DMS 273 treated with DMSO at 0.1 percent for 48 hours (cell line): Measurements from ENCODE around the gene CAPZA1.
"Not testable (repeated sequence)": the region's sequence is repeated elsewhere in the genome, so short reads cannot be mapped to it uniquely, and the experiment has no call there.

Experiments used
- DNase-seq: peaks from one replicate; lab custom pipeline; 2025; lab: John Stamatoyannopoulos, UW

Gene CAPZA1

DNA sequence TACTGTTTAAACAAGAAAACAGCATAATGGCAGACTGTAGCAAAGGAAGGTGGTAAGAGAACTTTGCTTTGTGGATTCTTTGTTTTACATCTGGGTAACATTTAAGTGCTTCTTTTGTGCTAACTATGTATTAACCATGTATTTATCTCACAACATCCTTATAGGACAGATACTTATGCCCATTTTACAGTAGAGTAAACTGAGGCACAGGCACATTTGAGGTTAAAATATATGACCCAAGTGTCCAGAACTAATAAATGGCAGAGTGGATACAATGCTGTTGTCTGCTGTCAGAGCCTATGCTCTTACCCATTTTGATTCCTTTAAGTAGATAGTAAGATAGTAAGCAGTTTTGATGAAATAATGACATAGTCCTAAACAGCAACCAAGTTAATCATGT, 7.3 kb downstream of the CAPZA1 start:
- DNase-seq = no peak

DNA sequence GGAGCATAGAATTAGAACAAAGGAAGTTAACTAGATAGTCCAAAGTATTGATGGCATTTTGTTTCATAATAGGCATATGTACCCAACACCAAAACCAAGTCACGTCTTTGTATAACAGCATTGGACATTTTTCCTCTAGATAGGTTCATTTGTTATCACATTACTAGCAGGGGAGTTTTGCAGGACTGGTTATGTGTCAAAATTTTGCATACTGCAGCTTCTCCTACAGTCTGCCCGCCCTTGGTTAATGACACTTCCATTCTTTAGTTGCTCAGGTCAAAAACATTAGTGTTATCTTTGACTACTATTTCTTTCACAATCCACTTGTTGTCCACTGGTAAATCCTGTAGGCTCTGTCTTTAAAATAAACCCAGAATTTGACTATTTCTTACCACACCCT, 8.9 kb downstream of the CAPZA1 start:
- no peak for DNase-seq

DNA sequence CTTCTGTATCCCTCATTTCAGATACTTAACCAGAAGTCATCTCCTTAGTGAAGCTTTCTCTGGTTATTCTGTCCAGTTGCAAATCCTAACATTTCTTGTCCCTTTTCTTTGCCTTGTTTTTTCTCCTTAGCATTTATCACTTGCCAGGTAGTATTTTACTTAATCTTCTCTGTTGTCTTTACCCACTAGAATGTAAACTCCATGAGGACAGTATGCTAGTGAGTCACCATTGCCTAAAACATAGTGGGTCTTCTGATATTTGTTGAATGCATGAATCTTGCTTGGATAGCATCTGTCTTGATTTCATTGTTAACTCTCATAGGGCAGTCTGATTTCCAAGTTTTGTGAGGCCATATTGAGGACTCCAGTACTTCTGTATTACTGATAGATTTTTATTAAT, 9.6 kb downstream of the CAPZA1 start:
- no peak for DNase-seq

DNA sequence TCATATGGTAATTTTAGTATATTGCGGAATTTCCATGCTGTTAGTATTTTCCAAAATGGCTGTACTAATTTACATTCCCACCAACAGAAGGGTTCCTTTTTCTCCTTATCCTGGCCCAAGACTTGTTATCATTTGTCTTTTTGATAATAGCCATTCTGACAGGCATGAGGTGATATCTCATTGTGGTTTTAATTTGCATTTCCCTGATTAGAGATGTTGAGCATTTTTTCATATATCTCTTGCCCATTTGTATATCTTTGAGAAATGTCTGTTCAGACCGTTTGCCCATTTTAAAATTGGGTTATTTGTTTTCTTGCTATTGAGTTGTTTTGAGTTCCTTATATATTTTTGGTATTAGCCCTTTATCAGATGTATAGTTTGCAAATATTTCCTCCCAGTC, 14.0 kb downstream of the CAPZA1 start:
- DNase-seq = no peak

DNA sequence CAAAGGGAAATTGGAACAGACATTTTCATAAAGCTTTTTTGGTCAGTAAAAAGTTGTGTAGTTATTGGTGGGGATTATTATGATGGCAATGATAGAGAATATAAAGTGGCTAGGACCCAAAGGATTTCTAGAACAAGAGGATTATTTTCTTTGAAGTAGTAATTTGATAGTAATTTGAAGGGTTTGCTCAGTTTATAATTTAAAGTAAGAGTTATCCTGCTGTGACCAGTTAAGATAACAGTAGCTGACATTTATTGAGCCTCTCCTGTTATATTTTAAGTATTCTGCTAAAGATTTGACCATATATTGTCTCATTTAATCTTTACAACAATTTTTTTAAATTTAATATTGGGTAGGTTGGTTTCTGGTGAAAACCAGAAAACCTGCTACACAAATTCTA, 14.7 kb downstream of the CAPZA1 start:
- DNase-seq = no peak

DNA sequence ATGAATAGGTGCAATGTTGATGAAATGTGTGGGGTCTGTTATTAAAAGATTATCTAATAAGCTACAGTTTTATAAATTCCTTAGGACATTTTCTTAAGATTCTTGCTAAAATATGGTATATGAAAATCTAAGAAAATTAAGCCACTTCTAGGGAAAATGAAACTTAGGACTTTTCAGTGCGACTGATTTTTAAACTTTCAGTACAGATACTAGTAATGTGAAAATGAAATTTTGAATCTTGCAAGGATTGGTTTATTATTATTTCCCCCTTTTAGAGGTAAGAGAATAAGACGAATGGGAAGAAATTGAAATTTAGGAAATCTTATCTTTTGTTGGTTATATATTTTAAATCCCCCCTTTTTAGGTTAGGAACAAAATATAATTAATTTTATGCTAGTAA, 16.4 kb downstream of the CAPZA1 start:
- DNase-seq = no peak

DNA sequence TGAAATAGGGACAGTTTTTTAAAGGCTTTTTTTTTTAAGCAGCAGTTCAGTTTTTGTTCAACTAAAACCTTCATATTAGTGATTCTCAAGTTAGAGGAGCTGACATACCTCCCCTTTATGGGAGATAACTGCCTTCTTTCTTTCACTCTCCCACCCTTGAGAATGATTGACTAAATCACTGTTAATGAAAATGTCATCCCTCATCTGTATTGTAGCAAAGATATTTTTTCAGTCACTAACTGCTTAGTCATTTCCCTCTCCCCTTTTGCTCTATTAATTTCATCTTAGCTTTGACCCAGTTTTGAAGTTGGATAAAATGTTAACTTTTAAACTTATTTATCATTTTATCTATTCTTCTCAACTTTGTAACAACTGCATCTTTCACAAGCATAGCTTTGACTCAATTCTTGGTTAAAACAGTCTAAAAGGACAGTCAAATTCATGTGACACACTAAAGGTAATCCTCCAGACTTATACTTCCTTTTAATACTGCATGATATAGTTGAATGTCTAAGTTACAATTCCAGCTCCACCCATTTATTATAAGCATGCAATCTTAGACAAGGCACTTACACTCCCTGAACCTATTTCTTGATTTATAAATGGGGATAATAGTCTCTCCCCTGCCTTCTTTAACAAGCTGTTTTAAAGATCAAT, 17.1 kb downstream of the CAPZA1 start:
- DNase-seq = no peak

DNA sequence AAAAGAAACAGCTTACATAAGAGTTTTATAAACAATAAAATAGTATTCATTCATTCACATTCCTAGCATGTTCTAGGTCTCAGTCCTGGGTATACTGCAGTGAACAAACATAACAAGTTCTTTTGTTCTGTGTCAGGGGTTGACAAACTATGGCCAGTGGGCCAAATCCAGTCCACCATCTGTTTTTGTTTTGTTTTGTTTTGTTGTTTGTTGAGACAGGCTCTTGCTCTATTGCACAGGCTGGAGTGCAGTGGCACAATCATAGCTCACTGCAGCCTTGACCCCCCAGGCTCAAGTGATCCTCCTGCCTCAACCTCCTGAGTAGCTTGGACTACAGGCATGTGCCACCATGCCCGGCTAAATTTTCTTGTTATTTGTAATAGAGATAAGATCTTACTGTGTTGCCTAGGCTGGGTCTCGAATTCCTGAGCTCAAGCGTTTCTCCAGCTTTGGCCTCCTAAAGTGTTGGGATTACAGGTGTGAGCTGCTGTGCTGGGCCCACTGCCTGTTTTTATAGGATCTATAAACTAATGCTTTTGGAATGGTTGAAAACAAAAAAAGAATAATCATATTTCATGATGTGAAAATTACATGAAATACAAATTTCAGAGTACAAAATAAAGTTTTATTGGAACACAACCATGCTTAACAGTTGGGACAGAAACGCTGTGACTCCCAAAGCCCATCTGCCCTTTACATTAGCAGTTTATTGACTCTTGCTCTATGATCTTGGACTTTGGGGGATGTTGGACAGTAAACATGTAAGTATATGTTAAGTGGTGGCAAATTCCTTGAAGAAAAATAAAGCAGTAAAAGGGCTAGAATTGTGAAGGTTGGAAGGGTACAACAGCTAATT, 17.9 kb downstream of the CAPZA1 start:
- no peak for DNase-seq

DNA sequence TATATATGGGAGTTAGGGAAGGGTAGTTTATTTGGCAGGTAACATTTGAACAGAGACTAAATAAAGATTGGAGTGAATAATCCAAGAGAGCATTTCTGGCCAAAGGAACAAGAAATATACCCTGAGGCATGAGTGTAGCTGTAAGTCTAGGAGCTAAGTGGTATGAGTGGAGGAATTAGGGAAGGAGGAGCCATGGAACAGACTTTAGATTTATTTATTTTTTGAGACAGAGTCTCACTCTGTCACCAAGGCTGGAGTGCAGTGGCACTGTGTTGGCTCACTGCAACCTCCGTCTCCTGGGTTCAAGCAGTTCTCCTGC, 18.4 kb downstream of the CAPZA1 start:
- DNase-seq = no peak

DNA sequence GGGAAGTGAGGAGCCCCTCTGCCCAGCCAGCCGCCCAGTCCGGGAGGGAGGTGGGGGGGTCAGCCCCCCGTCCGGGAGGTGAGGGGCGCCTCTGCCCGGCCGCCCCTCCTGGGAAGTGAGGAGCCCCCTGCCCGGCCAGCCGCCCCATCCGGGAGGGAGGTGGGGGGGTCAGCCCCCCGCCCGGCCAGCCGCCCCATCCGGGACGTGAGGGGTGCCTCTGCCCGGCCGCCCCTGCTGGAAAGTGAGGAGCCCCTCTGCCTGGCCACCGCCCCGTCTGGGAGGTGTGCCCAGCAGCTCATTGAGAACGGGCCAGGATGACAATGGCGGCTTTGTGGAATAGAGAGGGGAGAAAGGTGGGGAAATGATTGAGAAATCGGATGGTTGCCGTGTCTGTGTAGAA, 20.8 kb downstream of the CAPZA1 start:
- not testable (repeated sequence) for DNase-seq

DNA sequence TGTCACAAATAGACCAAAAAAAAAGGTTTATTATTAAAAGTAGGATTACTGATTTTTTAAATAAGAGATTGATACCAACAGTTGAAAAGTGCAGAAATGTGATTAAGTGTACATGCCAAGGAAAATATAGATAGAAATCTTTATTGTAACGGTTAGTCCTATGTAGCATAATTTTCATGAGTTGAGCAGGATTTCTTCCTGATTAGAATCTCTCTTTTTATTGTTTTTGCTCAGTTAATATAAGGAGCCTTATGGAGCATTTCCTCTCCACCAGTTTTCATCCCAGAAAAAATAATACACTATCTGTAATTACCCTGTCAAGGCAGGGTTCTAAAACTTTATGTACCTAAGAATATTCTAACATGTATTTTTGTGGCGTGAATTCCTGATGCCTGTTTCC, 23.4 kb downstream of the CAPZA1 start:
- no peak for DNase-seq

DNA sequence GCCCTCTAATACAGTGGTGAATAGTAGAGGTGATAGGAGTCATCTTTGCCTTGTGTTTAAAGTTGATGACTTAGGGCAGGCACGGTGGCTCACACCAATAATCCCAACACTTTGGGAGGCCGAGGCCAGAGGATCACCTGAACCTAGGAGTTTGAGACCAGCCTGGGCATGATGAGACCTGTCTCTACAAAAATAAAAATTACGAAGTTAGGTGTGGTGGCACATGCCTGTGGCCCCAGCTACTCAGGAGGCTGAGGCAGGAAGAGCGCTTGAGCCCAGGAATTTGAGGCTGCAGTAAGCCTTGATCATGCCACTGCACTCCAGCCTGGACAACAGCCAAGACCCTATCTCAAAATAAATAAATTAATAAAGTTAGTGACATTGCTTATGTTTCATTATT, 26.6 kb downstream of the CAPZA1 start:
- no peak for DNase-seq

DNA sequence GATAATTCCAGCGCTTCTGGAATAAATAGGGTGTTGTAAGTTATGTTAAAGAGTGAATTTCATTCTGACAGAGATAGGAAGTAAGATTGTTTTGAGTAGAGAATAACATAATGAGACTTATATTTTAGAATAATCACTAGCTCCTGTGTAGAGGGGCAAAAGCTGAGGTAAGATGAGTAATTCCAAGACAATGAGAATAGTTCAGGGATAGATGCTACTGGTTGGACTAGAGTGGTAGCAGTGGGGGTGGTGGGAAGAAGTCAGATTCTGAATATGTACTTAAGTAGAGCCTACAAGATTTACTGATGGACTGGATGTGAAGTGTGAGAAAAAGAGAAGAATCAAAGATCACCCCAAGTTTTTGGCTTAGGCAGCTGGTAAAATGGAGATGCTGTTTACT, 31.6 kb downstream of the CAPZA1 start:
- no peak for DNase-seq

DNA sequence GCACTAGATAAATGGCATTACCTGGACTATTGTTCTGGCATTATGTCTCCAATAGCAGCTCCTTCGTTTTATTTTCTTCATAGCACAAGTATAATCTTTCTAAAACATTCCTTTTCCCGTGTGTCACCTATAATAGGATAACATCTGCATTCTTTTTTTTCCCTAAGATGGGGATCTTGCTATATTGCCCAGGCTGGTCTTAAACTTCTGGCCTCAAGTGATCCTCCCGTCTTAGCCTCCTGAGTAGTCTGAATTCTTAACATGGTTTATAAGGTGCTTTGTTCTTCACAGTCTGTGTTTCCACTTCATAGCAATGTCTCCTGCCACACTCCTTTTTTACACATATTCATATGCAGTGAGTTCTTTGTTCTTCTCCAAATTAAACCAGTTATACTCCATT, 46.2 kb downstream of the CAPZA1 start:
- no peak for DNase-seq

DNA sequence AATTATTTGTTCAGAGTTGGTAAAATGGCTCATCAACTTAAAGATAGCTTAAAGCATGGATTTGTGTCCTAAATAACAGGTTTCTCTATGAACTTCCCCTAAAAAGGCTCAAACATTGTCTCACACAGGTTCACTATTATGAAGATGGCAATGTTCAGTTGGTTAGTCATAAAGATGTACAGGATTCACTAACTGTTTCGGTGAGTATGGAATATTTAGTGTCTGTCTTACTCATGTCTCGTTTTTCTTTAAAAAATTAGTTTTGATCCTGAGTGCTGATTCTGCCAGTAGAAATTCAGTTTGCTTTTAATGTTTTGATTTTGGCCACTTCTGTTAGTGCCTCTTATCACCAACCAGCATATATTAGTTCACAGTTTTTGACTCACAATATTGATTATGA, 47.3 kb downstream of the CAPZA1 start:
- DNase-seq = no peak

DNA sequence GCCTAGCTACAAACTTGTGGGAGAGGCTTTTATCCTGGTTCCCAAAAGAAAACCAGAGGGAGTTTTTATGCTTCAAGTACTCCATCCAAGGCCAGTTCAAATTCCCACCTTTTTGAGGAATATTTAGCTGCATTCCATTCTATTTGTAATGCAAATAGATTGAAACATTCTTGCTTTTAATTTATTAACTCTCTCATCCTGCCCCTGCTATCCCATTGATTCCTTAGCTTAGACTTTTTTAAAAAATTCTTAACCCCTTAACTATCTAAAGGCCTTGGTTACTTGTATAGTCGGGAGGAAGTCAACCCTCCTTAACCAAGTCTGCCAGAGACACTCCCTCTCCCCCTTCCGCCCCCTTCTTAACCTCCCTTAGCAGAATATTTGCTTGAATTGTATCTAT, 52.4 kb downstream of the CAPZA1 start:
- DNase-seq = no peak

DNA sequence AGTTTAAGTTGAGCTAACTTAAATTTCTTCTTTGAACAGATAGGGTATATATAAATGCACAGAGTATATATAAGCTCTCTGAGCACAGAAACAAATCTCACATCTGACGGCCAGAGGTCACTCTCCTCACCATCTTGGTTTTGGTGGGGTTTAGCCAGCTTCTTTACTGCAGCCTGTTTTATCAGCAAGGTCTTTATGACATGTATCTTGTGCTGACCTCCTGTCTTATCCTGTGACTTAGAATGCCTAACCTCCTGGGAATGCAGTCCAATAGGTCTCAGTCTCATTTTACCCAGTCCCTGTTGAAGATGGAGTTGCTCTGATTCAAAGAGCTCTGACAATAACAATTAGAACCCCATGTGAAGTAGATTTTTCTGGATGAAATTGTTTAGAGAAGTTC, 53.2 kb downstream of the CAPZA1 start:
- no peak for DNase-seq

DNA sequence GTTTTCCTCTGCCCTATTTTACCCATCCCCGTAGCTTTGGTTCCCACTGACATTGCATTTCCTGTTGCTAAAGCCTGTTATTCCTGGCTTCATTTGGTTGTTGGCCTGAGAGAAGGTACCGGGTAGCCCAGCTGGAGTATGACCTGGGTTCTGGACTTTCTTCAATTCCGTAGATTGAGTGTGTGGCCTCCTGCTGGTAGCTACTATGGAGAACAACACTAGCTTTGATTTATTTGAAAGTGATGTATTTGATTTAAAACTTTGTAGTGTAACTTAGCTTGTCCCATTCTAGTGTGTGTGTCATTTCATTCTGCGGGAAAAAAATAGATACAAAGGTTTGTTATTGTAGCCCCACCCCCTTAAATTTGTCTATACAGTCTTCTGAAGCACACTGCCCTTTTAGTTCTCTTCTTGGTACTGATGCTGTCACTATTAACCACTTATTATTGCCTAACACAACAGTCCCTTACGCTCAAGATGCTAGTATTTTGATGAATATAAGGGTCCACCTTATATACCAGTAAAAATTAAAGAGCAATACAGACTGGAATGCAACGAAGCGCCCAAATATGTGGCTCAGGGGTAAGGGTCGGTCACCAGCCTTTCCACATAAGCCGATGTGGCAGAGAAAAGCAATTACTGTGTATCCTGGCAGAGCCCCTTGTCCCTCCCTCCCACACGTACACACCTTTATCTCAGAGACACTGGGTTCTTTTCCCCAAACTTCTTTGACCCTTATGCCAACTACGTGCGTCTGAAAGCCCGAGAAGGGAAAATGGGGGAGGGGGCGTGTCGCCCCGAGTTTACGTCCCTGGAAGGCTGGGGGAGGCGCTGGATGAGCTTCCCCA, 54.2 kb downstream of the CAPZA1 start:
- peak; percentile 46 for DNase-seq

DNA sequence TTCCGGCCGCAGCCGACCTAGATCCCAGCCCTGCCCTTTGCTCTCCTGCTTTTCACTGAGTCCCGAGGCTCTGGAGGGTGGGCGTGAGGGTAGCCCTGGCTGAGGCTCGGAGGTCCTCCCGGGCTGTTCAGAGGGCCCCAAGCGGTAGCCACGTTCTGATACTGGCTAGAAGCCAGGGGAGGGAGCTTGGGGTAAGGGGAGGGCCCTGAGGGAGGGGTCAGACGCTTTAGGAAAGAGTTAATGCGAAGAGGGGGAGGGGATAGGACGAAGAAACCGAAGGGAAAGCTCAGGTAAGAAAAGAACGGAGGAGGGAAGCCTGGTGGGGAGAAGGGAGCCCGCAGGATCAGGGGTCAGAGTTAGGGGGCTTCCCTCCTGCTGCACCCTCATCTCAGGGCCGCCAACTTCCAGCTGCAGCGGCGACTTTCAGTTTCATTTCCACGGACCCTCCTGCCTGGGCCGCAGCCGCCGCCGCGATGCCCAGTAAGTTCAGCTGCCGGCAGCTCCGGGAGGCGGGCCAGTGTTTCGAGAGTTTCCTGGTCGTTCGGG, 54.9 kb downstream of the CAPZA1 start, which contains the start of gene MOV10:
Gene MOV10 (plus strand): TSS at position 220 of the 546 bp plus-strand sequence. CDS start 254 bp downstream, at position 474.
- DNase-seq = peak; percentile 47

DNA sequence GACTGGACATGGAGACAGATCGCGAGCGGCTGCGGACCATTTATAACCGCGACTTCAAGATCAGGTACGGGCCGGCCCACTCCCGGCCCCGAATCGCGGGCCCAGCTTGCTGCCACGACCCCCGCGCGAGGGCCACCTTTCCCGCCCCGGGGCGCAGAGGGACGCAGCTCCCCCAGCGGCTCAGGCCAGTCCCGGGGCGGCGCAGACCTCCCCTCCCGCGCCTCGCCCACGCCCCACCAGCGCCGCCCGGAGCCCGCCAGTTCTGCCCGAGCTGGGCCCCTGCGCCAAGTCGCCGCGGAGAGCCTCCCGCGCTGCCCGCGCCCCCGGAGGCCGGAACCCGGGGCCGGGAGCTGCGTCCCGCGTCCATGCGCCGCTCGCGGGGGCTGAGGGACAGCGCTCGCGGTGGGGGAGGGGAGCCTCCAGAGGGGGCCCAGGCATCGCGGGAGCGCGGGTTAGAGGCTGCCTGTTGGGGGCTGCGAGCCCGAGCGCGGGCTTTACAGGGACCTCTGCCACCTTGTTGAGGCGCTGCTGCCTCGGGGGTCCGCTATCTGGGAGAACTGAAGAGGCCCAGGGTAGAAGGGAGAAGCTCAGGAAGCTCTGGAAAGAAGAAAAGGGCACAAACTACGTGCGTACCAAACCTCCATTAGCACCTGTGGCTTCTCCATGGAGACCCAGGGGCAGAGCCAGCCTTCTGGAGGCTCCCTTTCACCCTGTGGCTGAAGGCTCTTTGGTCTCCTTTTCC, 55.5 kb downstream of the CAPZA1 start:
- no peak for DNase-seq

DNA sequence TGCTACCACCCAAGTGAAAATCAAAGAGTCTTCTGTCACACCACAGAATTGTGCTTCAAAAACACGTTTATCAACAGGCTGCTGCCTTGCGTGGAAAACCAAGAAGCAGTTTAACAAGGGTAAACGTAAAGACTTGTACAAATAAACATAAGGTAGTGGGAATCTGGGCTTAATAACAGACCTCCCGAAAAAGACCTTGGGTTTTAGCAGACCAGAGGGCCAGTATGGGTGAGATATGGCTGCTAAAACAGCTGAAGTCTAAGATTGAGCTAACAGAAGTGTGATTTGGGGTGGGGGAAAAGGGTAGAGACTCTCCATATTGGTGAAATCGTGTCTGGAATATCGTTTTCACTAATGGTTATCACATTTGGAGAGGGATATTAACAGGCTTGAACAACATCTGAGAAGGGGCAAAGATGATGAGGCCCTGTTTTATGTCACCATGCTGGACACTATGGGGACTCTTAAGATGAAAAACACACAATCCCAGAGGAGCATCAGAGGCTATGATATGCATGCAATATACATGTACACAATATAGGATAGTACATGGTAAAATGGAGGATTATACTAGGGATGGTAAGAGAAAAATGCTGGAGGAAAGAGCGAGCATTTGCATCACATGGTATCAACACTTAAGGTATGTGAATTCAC, 56.2 kb downstream of the CAPZA1 start:
- DNase-seq = no peak
